ENCODE results near the gene DGKI.

DGKI gene

DNA sequence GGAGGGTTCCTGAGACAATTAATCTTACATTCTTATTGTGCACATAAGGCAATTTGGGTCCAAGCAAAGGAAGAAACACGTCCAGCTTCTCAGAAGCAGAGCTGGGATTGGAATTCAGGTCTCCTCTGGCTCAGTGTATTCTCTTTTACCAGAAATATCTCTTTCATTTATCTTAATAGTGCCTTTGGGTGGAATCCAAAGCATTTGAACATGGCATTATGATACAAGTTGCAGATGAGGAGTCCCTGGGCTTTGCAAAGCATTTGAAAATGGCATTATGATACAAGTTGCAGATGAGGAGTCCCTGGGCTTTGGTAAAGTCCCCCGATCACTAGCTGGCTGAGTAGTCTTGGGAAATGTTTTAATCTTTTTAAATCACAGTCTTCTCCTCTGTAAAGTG, 473.3 kb downstream of the DGKI start:
- no peak overlapping the region for H3K4me3 ChIP-seq (ENCODE audit: low read depth, low read length)
- DNase-seq (ENCODE audit: low read depth), result no peak
- TF ChIP-seq, protein P1, sequence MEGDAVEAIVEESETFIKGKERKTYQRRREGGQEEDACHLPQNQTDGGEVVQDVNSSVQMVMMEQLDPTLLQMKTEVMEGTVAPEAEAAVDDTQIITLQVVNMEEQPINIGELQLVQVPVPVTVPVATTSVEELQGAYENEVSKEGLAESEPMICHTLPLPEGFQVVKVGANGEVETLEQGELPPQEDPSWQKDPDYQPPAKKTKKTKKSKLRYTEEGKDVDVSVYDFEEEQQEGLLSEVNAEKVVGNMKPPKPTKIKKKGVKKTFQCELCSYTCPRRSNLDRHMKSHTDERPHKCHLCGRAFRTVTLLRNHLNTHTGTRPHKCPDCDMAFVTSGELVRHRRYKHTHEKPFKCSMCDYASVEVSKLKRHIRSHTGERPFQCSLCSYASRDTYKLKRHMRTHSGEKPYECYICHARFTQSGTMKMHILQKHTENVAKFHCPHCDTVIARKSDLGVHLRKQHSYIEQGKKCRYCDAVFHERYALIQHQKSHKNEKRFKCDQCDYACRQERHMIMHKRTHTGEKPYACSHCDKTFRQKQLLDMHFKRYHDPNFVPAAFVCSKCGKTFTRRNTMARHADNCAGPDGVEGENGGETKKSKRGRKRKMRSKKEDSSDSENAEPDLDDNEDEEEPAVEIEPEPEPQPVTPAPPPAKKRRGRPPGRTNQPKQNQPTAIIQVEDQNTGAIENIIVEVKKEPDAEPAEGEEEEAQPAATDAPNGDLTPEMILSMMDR (IDR thresholded peaks at IDR 0.05; ENCODE audit: control insufficient read depth, extremely low read depth, insufficient read depth), result no peak

DNA sequence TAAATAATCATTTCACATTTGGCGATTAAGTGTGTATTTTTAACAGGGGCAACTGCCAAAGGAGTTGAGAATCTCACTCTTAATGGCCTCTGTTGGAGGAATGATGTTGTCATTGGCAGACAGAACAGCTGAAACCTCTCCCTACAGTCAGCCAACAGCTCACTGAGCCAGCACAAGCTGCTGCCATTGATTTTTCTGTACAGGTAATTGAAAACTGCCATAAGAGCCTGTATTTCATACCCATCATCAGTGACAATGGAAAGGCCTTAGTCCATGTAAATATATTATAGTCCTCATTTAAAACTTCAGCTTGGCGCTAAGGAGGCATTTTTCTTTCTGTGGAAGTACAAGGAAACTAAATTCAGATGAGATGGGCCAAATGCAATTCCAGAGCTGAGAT, 475.2 kb downstream of the DGKI start:
- H3K4me3 ChIP-seq (ENCODE audit: low read depth, low read length), result no peak overlapping the region
- DNase-seq (ENCODE audit: low read depth), result no peak
- TF ChIP-seq, protein P1 (IDR thresholded peaks at IDR 0.05; ENCODE audit: control insufficient read depth, extremely low read depth, insufficient read depth), result no peak

DNA sequence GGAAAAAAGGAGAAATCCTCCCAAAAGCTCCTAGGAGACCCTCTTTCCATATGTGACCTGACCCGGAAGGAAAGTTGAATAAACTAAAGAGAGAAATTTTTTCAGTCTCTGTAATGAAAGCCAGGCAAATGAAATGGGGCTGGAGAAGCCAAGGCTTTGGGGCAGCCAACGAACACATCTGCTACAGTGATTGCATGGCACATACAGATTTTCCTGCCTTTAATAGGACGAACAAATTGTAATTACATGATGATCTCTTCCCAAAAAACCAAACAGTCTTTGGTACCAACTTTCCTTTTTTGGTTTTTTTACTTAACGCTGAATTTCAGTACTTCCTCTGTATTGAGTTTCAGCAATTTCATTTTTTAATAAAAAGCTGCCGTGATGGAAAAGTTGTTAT, 479.8 kb downstream of the DGKI start:
- no peak for DNase-seq (ENCODE audit: low read depth)
- H3K4me3 ChIP-seq (ENCODE audit: low read depth, low read length), result no peak overlapping the region
- TF ChIP-seq, protein P1 (IDR thresholded peaks at IDR 0.05; ENCODE audit: control insufficient read depth, extremely low read depth, insufficient read depth), result no peak

DNA sequence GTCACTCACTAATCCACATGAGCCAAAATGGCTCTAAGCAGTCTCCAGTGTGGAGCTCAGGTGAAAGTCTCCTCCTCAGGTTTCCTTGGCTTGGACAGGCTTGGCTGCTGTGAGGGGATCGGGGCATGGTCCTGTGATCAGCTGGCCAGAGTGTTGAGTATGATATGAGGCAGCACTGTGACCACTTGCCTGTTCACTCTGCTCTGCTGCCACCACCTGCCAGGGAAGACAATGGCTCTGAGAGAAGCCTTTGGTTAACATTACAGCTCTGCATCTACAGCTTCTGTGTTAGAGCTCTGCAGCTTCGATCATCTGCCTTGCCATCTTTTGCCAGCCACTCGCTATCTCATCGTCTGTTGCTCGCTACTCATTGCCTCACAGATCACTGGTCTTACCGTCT, 483.1 kb downstream of the DGKI start:
- TF ChIP-seq, protein P1 (IDR thresholded peaks at IDR 0.05; ENCODE audit: control insufficient read depth, extremely low read depth, insufficient read depth), result 0 out of 2 replicates have a peak, but pooled peaks have one; percentile 6
- no peak overlapping the region for H3K4me3 ChIP-seq (ENCODE audit: low read depth, low read length)
- no peak for DNase-seq (ENCODE audit: low read depth)

GRCh38 chr7:137360087-137360679, 486.6 kb downstream of the DGKI start:
- TF ChIP-seq, protein P1 (IDR thresholded peaks at IDR 0.05; ENCODE audit: control insufficient read depth, extremely low read depth, insufficient read depth), result no peak
- DNase-seq (ENCODE audit: low read depth), result no peak
- no peak overlapping the region for H3K4me3 ChIP-seq (ENCODE audit: low read depth, low read length)

DNA sequence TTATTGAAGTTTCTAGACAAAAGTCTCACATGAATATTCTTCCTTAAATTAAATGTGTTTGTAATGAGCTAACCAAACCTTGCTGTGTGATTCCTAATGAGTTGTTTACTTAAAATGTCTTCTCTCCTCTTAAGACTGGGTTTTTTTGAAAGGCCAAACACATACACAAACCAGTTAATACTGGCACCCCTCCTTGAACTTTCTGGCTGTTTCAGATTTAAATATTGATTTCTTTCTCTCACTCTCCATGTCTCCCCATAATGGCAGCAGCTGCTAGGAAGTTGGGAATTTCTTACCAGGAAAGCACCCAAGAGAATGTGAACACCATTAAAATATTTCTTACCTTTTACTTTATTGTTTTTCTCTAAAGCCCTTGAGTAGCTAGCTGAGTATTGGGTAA, 491.8 kb downstream of the DGKI start:
- TF ChIP-seq, protein P1 (IDR thresholded peaks at IDR 0.05; ENCODE audit: control insufficient read depth, extremely low read depth, insufficient read depth), result no peak
- no peak for DNase-seq (ENCODE audit: low read depth)

DNA sequence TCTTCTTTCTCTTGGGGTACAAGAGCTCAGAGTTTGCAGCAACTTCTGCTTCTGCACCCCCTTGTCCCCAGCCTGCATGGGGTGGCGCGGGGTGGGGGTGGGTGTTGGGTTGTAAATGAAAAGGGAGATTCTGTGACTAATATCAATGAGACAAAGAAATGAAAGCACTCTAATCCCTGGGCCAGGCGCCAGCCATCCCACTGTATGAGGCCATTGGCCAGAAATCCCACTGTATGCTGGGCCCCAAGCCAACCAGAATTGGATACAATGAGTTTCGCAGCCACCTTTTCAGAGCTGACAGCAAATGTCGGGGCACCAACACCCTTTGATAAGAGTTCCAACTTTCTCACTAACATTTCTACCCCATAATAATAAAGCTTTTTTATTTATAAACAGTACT, 492.4 kb downstream of the DGKI start:
- no peak for DNase-seq (ENCODE audit: low read depth)
- TF ChIP-seq, protein P1 (IDR thresholded peaks at IDR 0.05; ENCODE audit: control insufficient read depth, extremely low read depth, insufficient read depth), result no peak

More for the DNA sequence above, 491.8 kb downstream of the DGKI start:
- H3K4me3 ChIP-seq (ENCODE audit: low read depth, low read length), result no peak overlapping the region

More for the DNA sequence above, 492.4 kb downstream of the DGKI start:
- no peak overlapping the region for H3K4me3 ChIP-seq (ENCODE audit: low read depth, low read length)
